ENCODE results near the gene NMBR. TPM values are rescaled to one million over a fixed set of nuclear protein-coding genes. Genes with fewer than 3 reads are reported as not detected.

The NMBR gene
- total RNA-seq, 1 experiment from 2014 or later: not detected

DNA sequence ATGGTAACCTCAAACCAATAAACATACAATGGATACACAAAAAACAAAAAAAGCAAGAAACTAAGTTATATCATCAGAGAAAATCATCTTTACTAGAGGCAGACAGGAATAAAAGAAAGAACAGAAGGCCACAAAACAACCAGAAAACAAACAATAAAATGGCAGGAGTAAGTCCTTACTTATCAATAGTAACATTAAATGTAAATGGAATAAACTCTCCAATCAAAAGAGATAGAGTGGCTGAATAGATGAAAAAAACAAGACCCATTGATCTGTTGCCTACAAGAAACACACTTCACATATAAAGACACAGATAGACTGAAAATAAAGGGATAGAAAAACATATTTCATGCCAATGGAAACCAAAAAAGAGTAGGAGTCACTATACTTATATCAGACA, 95.5 kb downstream of the NMBR start:
- no peak overlapping the region for H2BK5ac ChIP-seq (ENCODE audit: insufficient read length, low read length)
- no peak overlapping the region for H2BK120ac ChIP-seq (ENCODE audit: low read depth, low read length, poor library complexity, severe bottlenecking)
- peaks cover 0 to 5% (median 4%) of the 10 kb centered on the region in 3 experiments; a peak in 3 of 7 replicates for H3K36me3 Mint-ChIP-seq (ENCODE audit: insufficient read depth in 1 of 3, low read depth in 3 of 3)
- no peak overlapping the region for H3K9ac ChIP-seq (ENCODE audit: extremely low read depth, insufficient read length, low read length)
- no peak overlapping the region for H4K91ac ChIP-seq (ENCODE audit: insufficient read length, low read depth, low read length)
- no peak overlapping the region for H2BK12ac ChIP-seq (ENCODE audit: insufficient read length, low read depth, low read length)
- no peaks in the 10 kb centered on the region for H3K79me1 ChIP-seq (ENCODE audit: insufficient read depth, low read depth, low read length, poor library complexity, severe bottlenecking)
- H3K27ac ChIP-seq (ENCODE audit: insufficient read length, low read depth, low read length): no peak overlapping the region
- TF ChIP-seq CTCF (conservative IDR thresholded peaks at IDR 0.05): no peak
- H3K56ac ChIP-seq (ENCODE audit: insufficient read length, low read depth, low read length): no peak overlapping the region
- H2AK5ac ChIP-seq (ENCODE audit: insufficient read length, low read length): no peak overlapping the region
- H3K4ac ChIP-seq (ENCODE audit: low read depth, low read length): no peak overlapping the region
- H2BK15ac ChIP-seq (ENCODE audit: low read depth, low read length): no peak overlapping the region
- H3K27ac Mint-ChIP-seq: no peak overlapping the region
- H3K23ac ChIP-seq (ENCODE audit: insufficient read length, low read depth, low read length): no peak overlapping the region
- no peak overlapping the region for H3K14ac ChIP-seq (ENCODE audit: insufficient read depth, low read length)
- no peak overlapping the region for H2AFZ ChIP-seq (ENCODE audit: low read length)
- H3K18ac ChIP-seq (ENCODE audit: insufficient read length, low read depth, low read length): no peak overlapping the region
- no peaks in the 10 kb centered on the region for H3K79me2 ChIP-seq (ENCODE audit: insufficient read depth, low read length)
- no peaks in the 10 kb centered on the region for H3K27me3 Mint-ChIP-seq (ENCODE audit: low read depth)
- no peak overlapping the region for H4K8ac ChIP-seq (replicated peaks; ENCODE audit: insufficient read length, low read depth, low read length)
- H3K9me3 Mint-ChIP-seq: peaks cover 6 to 8% of the 10 kb centered on the region in 2 experiments; a peak in 2 of 5 replicates
- no peaks in the 10 kb centered on the region for H3K9me3 ChIP-seq (ENCODE audit: control insufficient read depth, low read depth, low read length)
- no peaks in the 10 kb centered on the region for H4K20me1 ChIP-seq (ENCODE audit: control insufficient read depth, insufficient read depth, insufficient read length)
- no peak overlapping the region for H3T11ph ChIP-seq (ENCODE audit: low read length)
- no peaks in the 10 kb centered on the region for H3K23me2 ChIP-seq (ENCODE audit: insufficient read length, low read depth, low read length, poor library complexity, severe bottlenecking)
- no peak overlapping the region for H3K4me3 Mint-ChIP-seq
- H3K4me1 Mint-ChIP-seq: no peaks in the 10 kb centered on the region
- no peak for DNase-seq
- no peak overlapping the region for H4K5ac ChIP-seq (ENCODE audit: insufficient read length, low read depth, low read length)
- no peaks in the 10 kb centered on the region for H3K4me1 ChIP-seq (ENCODE audit: insufficient read depth, low read length)
- H2BK20ac ChIP-seq (ENCODE audit: low read depth, low read length, poor library complexity, severe bottlenecking): no peak overlapping the region
- no peak overlapping the region for H3K4me2 ChIP-seq (ENCODE audit: insufficient read depth, insufficient read length, low read length)
- H3K27me3 ChIP-seq (ENCODE audit: insufficient read depth, low read length): no peaks in the 10 kb centered on the region

Measured in H9 (cell line).